Measurements from ENCODE around the gene ADAMTS8. TPM values are rescaled to one million over a fixed set of nuclear protein-coding genes. Genes with fewer than 3 reads are reported as not detected.

Gene ADAMTS8
- total RNA-seq, 4 donors from 2014 or later: 0.38 to 0.56 TPM; not detected in 2

GRCh38 chr11:130369713-130370112 is 58.7 kb downstream of the ADAMTS8 start:
- 95 to 98% methylated on average over 4 of the region's 4 CpGs for WGBS, 2 donors
- Histone ChIP-seq H3K4me1 (no peaks in the 10 kb centered on the region), H3K27me3 (no peaks in the 10 kb centered on the region), H3K27ac (no peak overlapping the region), H3K36me3 (no peaks in the 10 kb centered on the region), H3K4me3 (replicated peaks in 1 of 3) (no peak overlapping the region), H3K9me3 (no peaks in the 10 kb centered on the region)
- intact Hi-C loops (cut with DNase I): no loop called here
- no peak for TF ChIP-seq CTCF (IDR thresholded peaks at IDR 0.05)
- no peak for TF ChIP-seq POLR2A (IDR thresholded peaks at IDR 0.05)
- no peak for DNase-seq

- no peak overlapping the region for H3K4me3 ChIP-seq (replicated peaks in 1 of 3)
- H3K9me3 ChIP-seq: no peaks in the 10 kb centered on the region
- H3K4me1 ChIP-seq: no peaks in the 10 kb centered on the region
- TF ChIP-seq POLR2A (IDR thresholded peaks at IDR 0.05): no peak
- no peak for TF ChIP-seq CTCF (IDR thresholded peaks at IDR 0.05)
- H3K36me3 ChIP-seq: no peaks in the 10 kb centered on the region
- WGBS, 2 donors: 82 to 85% methylated on average over 6 of the region's 6 CpGs
- no peak overlapping the region for H3K27ac ChIP-seq
- no peaks in the 10 kb centered on the region for H3K27me3 ChIP-seq
- intact Hi-C loops (cut with DNase I): no loop called here
- DNase-seq: no peak
These were observed 59.2 kb downstream of the ADAMTS8 start for GRCh38 chr11:130369141-130369691.

- Histone ChIP-seq H3K4me1 (no peaks in the 10 kb centered on the region), H3K9me3 (no peaks in the 10 kb centered on the region), H3K27me3 (no peaks in the 10 kb centered on the region), H3K4me3 (replicated peaks in 1 of 3) (no peak overlapping the region), H3K27ac (no peak overlapping the region), H3K36me3 (no peaks in the 10 kb centered on the region)
- intact Hi-C loops (cut with DNase I): no loop called here
- TF ChIP-seq POLR2A (IDR thresholded peaks at IDR 0.05): no peak
- TF ChIP-seq CTCF (IDR thresholded peaks at IDR 0.05): no peak
- DNase-seq: no peak
These were observed 69.0 kb downstream of the ADAMTS8 start for GRCh38 chr11:130359419-130359818.

- intact Hi-C loops (cut with DNase I): no loop called here
- Histone ChIP-seq H3K4me3 (replicated peaks in 1 of 3) (no peak overlapping the region), H3K36me3 (no peaks in the 10 kb centered on the region), H3K4me1 (no peaks in the 10 kb centered on the region), H3K9me3 (no peaks in the 10 kb centered on the region), H3K27ac (no peak overlapping the region), H3K27me3 (no peaks in the 10 kb centered on the region)
- TF ChIP-seq POLR2A (IDR thresholded peaks at IDR 0.05) (no peak), CTCF (IDR thresholded peaks at IDR 0.05) (no peak)
- no peak for DNase-seq
These were observed 70.0 kb downstream of the ADAMTS8 start for GRCh38 chr11:130358398-130358797.

Other genes starting within 250 kb of the ADAMTS8 start
- gene ZBTB44, start 113.7 kb downstream of the ADAMTS8 start, total RNA-seq: 10 to 100 TPM; 57.9 to 85.9 (median 58.8) TPM
- 10 to 100 TPM; 11.2 to 29.2 (median 23.5) TPM for gene ADAMTS15, start 20.0 kb upstream of the ADAMTS8 start, total RNA-seq

Measured in thyroid gland (tissue), 4 donors.